Stimulated activated CD4-positive, alpha-beta T cell treated with anti-CD3 and anti-CD28 coated beads, Interleukin-1b, Interleukin-23, amount 100 ng/mL, for 48 hours (primary cell): ENCODE results near the gene GLMP.

Experiments used
- DNase-seq: peaks from one replicate; pipeline ENCODE4 v3.0.0-alpha.2; 2020

The GLMP gene

DNA sequence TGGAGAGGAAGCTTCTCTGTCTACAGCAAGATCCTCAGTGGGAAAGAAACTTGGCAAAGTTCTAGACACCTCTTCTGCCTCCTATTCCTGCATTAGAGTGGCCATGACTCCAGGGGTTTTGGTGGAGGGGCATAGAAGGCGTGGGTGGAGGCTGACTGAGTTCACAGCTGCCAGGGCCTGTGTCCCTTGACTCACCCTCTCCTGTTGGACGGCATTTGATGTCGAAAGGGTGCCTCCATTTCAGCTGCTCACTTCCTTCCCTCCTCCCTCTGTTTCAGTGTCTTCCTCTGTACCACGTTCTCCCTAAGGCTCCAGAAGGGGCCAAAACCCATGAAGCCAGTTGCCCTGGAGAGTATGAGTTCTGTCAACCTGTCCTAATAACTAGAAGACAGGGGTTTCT, 10.7 kb downstream of the GLMP start:
- no peak for DNase-seq

DNA sequence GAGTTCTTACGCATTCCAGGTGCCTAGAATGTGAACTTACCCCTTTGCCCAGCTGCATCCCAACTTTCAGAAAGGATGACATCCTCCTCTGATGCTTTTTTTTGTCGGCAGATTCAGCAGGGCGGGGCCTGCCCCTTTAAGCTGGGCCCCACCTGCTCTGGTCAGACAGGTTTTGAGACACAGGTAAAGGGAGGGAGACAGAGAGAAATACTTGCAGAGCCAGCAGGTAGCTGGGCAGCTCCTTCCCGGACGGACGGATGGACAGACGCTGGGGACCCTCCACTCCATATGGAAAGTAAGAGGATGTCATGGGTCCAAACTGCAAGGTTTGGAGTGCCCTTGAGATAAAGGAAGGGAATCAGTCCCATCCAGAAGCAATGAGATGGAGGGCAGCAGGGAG, 11.4 kb downstream of the GLMP start, which contains the start of gene TMEM79:
TSS of gene TMEM79 (plus strand) at position 214 of the 400 bp plus-strand sequence. CDS start 902 bp downstream, outside the sequence.
- no peak for DNase-seq

DNA sequence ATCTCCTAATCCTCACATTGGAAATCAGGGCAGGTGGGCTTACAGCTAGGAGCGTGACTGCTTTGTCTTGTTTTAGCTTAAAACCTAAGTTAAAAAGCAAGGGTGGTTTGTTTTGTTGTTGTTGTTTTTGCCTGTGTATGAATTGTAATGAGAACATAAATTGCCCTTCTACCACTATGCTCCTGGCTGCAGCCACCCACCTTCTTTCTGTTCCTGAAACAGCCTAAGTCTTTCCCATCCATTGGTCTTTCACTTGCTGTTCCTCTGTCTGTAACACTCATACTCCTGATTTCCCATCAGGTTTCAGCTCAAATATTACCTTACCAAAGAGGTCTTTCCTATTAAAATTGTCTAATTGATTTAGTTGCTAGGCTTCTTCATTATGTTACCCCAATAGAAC, 12.0 kb downstream of the GLMP start:
- no peak for DNase-seq

DNA sequence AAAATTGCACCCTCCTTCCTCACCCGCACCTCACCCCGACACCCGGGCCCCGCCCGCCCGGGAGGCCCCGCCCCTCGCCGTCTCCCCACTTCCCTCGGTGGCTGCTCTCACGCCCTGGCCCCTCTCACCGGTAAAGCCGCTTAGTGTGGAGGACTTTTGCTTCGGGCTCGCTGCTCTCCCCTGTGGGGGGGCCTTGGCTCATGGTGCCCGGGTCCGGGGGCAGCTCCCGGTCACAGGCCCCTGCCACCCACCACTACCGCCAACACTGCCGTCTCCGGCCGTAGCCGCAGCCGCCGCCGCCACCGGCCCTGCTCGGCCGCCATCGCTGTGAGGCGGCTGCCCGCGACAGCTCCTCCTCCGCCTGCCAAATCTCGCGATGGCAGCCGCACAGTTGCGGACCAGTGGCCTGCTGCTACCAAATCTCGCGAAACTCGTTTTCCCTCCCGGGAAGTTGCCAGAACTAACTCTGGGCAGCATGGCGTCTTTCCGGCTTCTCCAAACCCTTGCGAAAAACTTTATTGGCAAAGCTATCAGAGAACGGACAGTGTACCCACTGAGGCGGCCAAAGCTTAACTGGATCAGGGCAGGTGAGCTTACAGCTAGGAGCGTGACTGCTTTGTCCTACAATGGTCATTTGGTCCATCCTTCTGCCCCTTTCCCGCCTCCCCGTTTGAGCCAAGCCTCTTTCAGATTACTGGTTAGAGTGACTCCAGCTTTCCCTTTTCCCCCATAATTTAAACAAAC, 12.8 kb downstream of the GLMP start, which contains the start of gene SMG5:
TSS of gene SMG5 (minus strand) at position 347 of the 744 bp plus-strand sequence. CDS start at position 202, 145 bp downstream.
- peak; percentile 97 for DNase-seq

DNA sequence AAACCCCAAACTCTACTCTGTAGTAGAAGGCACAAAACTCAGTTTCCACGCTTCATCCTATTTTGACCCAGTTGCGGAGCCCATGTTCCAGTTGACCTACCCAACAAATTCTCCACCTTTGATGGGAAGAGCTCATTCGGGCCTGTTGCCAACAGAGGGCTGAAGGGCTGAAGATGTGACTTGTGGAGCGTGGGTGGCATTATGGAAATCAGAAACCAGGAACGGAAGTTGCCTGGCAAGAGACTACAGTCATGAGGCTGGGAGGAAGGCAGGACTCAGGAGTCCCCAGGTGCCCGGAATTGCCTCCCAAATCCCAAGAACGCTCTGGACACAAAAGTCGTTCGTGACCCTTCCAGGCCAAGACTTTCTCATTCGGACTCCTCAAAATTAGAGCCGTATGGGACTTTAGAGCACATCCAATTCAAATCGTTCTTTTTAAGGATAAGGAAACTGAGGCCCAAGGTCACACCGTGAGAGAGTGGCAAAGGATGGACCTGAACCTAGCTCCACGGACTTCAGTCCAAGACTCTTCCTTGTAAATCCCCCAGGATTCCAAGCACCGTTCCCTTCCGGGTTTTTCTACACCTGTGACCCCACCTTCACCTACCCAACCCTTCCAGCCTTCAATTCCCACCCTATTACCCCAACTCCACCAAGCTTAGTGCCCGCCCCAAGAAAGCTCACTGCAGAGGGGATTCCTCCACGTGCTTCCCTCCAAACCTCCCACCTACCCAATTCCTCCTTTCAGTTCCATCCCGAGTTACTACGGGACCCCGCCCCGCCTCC, 13.6 kb downstream of the GLMP start:
- peak; percentile 39 for DNase-seq

DNA sequence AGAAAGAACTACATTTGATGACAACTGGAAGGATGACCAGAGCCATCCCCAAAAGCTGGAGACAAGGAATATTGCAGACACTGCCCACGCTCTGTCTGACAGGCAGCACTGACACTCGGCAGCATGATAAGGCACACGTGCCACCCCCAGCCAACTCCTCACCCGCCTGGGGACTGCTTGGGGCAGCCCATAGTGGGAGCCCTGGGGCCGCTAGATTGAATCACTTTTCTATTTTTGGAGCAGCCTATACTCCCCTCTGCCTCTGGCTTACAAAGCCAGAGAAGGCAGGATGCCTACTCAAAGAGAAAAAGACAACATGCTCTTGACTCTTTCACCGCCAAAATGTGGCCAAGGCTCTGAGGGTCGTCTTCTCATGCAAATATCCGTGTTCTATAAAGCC, 14.2 kb downstream of the GLMP start:
- peak; percentile 72 for DNase-seq

DNA sequence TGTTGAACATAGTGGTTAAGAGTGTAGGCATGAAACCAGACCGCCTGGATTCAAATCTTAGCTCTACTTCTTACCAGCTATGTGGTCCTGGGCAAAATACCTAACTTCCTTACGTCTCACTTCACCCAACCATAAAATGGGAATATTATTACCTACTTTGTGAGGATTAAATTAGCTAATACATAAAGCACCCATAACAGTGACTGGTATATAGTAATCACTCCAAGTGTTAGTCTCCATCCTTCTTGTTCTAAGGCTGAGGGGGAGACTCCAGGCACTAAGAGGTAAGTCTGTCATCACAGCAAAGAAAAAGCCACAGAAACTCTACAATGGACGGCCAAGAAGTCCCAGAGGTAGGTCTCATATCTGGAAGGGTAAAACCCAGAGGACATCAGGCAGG, 15.6 kb downstream of the GLMP start:
- no peak for DNase-seq

DNA sequence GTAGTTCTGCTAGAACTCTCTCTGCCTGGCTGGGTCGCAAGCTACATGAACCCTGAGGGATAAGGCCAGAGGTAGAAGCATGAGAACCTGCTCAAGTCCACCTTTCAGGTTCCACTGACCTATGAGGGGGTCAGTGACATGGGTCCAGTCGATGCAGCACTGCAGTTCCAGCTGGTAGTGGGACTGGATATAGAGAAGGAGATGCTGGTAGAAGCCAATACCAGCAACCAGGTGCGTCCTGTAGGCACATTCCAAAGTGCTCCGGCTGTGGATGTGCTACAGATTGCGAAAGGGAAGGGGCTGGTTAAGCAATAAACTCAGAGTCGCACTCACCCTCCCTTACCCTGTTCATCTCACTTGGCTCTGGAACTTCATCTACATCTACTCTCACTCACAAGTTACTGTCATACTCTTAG, 18.5 kb downstream of the GLMP start:
- DNase-seq = no peak

DNA sequence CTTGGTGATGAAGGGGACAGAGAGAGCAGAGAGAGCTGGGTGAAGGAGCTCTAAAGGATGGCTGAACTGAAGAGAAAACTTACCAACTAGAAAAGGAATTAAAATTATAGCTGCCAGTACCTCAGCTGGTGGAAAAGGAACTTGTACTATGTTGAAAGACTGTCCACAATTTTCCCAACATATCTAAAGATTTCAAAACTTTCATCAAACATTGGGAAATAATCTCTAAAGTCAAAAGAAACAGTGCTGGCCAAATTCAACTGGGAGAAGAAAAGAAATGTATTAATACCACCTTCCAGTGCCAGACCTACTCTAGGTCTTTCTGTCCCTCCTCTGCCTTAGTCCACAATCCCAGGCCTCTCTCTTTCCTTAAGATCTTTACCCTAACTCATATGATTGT, 18.9 kb downstream of the GLMP start:
- DNase-seq = no peak

DNA sequence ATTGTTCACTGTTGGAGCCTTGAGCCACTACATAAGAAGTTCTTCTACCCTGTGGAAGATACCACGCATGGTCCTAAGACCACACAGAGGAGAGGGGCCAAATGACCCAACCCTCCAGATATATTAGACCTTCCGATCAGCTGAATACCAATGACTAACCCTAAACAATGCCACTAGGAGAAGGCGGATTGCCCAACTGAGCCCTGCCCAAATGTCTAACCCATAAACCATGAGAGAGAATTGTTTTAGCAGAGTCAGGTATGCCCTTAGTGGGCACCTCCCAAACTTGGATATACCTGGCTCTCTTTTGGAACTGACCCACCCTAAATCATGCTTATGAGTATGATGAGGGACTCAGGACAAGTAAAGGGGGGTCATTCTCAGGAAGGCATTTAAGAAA, 25.2 kb downstream of the GLMP start:
- DNase-seq = no peak

DNA sequence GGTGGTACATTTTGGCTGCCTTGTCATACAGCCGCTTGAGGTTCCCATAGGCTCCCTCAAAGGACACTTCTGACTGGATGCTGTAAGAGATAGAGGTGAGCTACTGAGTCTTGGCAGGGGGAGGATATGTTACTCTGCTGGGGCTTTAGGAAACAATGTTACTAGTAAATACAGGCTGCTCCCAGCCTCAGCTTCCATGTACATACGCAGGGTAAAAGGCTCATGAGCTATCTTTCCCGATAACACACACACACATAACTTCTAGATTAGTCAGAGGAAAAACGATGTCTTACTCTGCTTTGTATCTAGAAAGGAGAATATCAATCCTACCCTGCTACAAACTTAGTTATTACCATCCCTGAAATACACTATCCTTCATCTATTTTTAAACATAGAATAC, 27.1 kb downstream of the GLMP start:
- no peak for DNase-seq

DNA sequence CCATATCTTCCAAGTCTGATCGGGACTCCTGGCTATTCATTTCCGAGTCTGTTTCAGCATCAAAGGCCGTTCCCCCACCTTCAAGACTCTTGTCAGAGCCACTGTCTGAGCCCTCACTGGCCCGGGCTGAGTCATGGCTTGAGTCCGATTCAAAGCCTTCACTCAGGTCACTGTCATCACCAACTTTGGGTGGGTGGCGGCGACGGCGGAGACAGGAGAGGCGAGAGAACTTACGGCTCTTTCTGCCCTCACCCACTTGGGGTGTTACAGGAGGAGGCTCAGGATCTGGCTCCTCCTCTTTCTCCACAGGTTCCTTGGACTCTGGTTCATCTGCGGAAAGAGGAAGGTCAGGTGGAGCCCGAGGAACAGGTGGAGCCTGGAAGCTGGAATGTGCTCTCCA, 29.4 kb downstream of the GLMP start:
- DNase-seq = no peak

DNA sequence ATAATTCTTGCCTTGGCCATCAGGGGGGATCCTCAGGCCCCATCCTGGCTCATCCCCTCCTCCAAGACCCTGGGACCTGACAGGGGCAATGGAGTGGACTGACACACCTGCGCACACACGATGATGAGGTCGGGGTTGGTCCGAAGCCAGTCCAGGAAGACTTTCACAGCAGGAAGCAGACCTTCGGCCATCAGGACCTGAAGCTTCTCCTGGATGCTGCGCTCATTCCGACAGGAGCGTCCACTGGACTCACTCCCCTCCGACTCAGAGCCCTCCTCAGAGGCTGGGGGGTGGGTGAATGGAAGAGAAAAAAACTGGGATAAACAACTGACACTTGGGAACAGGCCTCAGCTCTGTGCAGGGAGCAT, 32.2 kb downstream of the GLMP start:
- DNase-seq = no peak

DNA sequence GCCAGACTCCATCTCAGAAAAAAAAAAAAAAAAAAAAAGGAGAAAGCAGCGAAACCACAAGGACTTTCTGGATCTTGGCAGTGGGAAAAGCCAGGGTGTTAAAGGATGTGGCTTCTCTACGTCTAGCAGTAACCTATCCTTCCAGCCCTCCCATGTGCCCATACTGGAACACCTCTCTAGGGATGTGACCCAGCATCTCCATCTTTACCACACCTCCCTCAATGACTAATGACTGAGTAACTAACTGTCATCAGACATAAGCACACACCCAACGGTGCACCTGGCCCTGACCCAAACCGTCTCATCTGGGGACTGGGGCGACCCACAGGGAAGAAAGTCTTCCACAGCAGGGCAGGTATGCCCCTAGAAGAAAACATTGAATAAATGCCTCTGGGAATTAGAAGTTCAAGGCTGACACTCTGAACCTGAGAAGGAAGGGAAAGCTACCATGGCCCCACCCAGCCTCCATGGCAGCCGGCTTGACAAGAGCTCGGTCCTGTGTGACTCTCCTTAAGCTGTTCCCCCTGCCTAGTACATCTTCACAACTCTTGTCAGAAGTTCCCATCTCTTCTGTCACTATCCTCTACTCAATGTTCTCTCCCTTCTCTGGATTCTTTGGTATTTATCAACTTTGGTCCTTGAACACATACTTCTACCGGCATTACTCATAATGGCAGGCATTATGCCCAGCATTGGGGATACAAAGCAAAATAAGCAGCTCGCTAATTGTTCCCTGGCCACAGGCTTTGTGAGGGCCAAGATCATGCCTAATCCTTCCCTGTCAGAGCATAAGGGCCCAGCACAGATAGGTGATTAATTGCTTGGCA, 32.8 kb downstream of the GLMP start:
- no peak for DNase-seq

DNA sequence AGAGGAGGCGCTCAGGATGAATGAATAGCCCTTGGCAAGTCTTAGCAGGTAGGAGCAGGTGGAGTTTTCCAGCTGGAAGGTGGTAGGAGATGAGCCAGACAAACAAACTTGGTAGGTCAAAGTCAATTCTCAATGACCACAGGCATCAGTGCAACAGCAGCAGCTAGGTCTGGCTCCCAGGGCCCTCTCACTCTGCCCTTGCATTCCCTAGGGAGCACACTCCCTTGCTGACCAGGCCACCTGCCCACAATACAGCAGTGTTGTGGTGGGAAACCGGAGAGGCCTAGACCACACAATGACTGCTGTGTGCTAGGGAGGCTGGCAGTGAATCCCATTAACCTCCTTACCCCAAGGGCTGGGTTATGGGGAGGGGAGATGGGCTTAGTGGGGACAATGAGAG, 34.6 kb downstream of the GLMP start:
- DNase-seq = no peak

DNA sequence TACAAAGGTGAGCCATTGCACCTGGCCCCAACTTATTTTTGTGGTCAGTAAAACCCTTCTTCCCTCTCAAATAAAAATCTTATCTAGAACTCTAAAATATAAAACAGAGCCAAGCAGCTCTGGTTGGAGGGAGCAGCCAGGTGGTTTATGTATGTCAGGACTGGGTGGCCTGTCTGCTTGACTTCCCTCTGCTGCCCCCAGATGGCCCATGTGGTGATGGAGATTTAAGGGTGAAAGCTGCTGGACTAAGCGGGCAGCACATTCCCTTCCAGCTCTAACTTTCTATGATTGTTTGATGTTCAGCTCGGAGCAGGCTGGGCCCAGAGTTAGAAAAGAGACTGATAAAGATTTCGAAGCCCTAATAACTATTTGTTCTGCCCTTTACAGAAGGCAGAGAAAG, 35.7 kb downstream of the GLMP start:
- no peak for DNase-seq

DNA sequence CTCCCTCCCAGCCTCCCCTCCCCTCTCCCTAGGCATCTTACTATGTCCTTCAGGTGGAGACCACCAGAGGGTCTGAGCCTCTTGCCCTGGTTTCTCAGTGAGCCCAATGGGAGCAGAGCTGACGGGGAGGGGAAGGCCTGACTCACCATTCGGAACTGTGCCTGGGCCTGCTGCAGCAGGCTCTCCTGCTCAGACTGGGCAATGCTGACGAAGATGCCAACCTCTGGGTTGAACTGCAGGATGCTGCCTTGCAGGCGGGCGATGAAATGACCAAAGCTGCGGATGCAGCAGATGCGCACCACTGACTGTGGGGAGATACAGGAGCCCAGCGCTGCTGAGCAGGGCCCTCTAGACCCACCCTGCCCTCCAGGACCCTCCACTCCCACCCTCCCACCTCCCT, 36.6 kb downstream of the GLMP start:
- no peak for DNase-seq

DNA sequence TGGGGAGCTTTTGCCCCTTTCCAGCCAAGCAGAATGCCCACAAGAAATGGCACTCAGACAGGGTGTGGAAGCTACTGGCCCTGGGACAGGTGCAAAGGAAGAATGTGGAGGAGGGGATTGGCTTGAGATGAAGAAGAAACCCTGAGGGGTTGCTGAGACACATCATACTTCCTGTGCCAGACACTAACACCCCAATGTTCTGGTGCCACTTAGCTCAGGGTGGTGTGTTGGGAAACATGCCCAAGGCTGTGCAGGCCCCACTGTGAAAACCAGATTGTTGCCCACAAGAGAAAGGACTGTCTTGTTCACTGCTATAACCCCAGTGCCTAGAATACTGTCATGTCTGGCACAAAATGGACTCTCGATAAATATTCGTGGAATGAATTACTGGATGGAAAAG, 37.8 kb downstream of the GLMP start:
- no peak for DNase-seq

DNA sequence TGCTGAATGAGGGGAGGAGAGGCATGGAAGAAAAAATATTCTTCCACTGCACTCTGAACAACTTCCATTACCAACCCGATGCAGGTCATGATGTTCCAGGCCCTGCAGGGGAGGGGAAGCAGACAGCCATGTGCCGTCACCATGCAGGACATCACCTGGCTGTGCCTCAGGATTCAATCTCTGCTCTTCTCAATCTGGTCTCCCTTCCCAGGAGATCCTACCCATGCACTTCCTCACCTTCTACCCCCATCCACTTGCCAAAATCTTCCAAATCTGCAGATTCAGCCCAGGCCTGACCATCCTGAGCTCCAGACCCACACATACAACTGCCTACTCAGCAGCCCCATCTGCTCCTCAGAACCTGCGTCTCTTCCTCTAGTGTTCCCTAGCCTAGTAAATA, 41.8 kb downstream of the GLMP start:
- no peak for DNase-seq

DNA sequence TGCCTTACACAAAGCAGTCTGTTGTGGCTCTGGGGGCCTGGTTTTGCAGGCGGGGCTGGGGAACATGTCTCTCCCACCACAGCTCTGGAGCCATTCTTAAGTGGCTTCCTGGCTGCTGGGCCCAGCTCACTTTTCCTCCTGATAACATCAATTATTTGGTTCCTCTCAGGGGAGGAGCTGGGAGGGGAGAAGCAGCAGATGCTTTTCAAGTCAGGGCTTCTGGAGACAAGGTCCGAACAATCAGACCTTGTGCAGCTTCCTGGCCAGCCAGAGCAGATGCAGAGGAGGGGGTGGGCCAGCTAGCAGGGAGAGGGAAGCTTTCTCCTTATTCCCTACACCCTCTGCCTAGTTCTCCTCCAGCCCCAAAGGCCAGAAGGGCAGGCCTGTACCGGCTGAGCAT, 44.0 kb downstream of the GLMP start:
- DNase-seq = no peak

DNA sequence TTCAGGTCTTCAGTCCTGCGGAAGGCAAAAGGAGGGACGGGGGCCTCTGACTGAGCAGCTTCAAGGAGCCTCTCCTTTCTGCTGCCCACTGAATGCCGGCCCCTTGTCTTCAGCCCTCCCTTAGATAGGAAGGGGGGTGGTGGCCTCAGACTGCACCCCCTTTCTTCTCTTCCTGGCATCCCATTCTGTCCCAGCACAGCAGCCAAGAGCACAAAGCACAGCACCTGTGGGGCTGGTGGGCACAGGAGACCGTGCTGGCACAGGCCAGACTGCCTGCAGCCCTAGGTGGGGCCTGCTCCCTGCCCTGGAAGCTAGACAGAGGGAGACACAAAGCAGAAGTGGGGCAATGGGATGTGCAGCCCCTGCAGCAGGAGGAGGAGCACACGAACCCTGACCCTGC, 45.9 kb downstream of the GLMP start:
- DNase-seq = no peak

DNA sequence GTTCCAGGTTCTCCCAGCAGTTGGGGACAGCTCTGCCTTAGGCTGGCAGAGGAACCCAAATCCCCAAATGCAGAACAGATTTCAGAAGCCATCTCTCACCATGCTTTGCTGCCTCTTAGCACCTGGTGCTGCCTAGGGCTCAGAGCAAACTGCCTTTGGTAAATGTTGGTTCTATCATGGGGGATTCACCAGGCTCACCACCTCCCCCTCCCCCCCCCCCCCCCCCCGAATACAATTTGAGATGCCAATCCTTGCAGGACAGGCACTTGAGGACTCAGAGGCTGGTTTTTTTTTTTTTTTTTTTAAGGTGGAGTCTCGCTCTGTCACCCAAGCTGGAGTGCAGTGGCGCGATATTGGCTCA, 47.2 kb downstream of the GLMP start:
- DNase-seq = no peak

DNA sequence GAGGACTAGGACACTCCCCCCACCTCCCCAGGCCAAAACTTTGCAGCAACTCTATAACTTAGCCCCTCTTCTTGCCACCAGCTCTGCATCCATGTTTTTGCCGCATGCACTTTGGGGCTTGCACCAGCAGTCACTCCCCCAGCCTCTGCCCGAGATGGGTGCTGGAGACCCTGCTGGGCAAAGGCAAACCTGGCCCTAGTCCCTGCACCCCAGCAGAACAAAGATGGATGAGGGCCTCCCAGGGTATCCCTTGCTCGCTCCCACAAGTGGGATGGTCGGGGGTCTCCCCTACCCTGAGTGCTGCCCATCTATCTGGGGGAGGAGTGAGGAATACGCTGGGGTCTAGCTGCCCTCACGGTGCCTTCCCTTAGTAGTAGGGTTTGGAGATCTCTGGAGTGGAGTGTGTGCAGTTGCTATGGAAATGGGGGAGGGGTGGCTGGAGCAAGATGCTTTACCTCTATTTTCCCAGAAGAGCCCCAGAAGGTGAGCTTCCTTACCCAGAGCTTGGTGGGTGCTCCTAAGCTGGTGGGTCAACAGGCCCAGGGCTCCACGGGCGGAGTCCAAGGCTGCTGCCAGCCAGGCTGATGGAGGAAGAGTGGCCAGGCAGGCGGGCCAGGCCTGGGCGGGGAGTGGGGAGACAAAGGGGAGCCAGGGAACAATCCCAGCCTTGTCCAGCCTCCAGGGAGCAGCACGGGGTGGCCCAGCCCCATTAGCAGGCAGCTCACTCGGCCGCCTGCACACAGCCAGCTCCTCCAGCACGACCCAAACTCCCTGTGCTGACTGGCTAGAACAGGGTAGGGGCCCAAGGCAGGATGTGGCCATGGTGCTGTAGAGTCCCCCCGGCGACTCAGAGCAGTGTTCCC, 47.8 kb downstream of the GLMP start, which contains the start of gene PAQR6:
TSS of gene PAQR6 (minus strand) at position 597 of the 863 bp plus-strand sequence. CDS start 1,325 bp downstream, outside the sequence.
- no peak for DNase-seq
